Stimulated activated CD8-positive, alpha-beta memory T cell treated with anti-CD3 and anti-CD28 coated beads, Interleukin-7, amount 100 ng/mL, for 24 hours (primary cell): ENCODE results near the gene CLIP3.
"Not testable (repeated sequence)": the region's sequence is repeated elsewhere in the genome, so short reads cannot be mapped to it uniquely, and the experiment has no call there.

Experiments used
- DNase-seq: peaks from one replicate; pipeline ENCODE4 v3.0.0-alpha.2; 2020; ENCODE audit warnings: low read depth

The CLIP3 gene

DNA sequence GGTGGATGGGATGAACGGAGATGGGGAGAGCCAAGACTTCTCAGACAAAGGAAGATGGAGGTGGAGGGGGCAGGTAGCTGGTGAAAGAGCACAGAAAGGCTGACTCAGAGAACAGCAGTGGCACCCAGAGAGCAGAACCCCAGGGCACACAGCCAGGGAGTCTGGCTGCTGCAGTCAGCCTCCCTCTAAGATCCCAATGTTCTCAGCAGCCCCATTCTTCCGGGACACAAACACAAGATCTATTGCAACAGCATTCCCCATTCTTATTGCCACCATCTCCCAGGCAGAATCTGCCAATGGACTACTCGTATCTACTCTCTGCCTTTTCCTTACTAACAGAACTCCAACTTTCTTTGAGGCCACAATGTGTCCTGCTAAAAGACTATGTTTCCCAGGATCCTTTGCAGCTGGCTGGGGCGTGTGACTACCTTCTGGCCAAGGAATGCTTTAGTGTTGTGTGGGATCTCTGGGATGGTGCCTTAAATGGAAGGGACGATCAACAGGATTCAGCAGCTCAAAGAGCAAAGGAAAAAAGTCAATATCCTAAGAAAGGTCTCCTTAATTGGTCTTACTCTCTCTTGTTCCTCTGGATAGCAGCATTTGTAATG, 13.9 kb upstream of the CLIP3 start:
- no peak for DNase-seq

DNA sequence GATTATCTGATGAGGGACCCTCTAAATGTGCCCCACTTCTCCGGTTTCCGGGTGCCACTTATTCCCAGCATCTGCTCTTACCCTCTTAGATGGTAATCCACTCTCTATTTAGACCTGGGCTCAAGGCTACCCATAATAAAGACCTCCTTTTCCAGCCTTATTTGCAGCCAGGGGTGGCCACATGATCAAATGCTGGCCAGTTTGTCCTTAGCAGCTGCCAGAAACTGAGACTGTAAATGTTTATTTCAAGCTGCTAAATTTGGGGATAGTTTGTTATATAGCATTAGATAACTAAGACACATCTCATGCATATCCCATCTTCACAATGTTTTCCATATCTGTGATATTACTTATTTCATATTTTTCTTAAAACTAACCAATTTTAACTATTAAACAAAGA, 11.3 kb upstream of the CLIP3 start:
- no peak for DNase-seq

DNA sequence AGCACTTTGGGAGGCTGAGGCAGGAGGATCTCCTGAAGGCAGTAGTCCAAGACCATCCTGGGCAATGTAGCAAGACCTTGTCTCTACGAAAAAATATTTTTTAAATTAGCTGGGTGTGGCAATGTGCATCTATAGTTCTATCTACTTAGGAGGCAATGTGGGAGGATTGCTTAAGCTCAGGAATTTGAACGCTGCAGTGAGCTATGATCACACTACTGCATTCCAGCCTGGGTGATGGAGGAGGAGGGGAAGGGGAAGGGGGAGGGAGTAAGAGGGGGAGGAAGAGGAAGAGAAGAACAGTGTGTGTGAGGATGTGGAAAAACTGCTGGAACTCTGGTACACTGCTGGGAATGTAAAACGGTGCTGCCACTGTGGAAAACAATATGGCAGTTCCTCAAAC, 9.2 kb upstream of the CLIP3 start:
- no peak for DNase-seq

DNA sequence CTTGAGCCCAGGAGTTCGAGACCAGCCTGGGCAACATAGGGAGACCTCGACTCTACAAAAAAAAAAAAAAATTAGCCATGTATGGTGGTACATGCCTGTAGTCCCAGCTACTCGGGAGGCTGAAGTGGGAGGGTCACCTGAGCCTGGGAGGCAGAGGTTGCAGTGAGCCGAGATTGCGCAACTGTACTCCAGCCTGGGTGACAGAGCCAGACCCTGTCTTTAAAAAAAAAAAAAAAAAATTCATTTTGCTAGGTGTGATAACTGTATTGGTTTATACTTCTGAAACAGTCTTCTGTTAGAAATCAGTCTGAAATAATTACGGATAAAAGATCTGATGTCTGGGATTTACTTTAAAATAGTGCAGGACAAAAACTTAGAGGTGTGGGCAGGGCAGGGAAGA, 8.4 kb upstream of the CLIP3 start:
- not testable (repeated sequence) for DNase-seq

DNA sequence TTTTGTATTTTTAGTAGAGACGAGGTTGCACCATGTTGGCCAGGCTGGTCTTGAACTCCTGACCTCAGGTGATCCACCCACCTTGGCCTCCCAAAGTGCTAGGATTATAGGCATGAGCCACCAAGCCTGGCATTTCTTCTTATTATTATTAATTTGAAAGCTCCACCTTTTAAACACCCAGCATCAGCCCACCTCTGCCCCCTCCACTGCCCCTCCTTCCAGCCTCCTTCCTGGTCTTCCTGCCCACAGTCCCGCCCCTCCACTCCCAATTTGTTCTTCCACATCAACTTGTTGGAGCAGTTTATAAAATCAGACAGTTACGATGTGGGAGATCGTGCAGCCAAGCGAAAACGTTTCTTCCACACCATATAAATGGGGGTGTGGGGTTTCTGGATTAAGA, 7.8 kb upstream of the CLIP3 start:
- no peak for DNase-seq

DNA sequence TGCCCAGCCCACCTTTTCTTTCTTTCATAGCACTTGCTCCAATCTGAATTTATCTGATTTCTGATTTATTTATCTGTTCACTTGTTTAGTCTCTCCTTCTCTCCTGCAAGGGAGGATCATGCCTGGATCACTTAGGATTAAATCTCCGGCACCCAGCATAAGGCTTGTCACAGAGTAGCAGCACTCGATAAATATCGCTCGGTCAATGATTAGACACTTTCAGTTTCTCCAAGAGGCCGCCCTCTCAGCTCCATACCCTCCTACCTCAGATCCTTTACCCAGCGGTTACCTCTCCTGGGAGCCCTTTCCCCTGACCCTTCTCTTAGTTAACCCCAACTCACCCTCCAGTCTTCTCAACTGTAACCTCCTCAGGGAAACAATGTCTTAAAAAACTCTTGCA, 1.4 kb downstream of the CLIP3 start:
- DNase-seq, result no peak

DNA sequence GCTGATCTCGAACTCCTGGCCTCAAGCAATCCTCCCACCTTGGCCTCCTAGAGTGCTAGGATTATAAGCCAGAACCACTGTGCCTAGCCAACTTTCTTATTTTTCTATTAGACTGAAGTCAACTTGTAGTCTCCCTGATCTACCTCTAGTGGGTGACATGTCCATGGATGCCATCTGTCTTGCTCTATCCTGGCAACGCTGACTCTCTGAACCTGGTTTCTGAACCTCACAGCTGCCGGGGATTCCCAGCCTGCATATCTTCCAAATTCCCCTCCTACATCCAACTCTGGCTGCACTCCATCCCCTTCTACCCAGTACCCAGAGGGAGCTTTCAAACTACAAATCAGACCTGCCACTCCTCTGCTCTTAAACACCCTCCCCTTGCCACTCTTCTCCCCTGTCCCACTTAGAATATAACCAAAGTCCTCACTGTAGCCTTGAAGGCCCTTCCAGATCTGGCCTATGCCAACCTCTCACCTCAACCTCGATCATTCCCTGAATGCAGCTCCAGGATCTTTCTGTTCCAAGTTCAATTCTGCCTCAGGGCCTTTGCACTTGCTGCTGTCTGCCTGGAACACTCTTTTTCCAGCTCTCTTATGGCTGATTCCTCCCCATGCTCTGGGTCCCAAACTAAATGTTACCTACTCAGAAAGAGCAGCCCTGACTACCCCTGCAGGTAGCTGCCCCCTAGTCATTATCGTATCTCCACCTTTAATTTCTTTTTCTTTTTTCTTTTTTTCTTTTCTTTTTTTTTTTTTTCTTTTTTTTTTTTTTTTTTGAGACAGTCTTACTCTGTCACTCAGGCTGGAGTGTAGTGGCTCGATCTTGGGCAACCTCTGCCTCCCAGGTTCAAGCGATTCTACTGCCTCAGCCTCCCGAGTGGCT, 2.2 kb downstream of the CLIP3 start:
- no peak for DNase-seq

DNA sequence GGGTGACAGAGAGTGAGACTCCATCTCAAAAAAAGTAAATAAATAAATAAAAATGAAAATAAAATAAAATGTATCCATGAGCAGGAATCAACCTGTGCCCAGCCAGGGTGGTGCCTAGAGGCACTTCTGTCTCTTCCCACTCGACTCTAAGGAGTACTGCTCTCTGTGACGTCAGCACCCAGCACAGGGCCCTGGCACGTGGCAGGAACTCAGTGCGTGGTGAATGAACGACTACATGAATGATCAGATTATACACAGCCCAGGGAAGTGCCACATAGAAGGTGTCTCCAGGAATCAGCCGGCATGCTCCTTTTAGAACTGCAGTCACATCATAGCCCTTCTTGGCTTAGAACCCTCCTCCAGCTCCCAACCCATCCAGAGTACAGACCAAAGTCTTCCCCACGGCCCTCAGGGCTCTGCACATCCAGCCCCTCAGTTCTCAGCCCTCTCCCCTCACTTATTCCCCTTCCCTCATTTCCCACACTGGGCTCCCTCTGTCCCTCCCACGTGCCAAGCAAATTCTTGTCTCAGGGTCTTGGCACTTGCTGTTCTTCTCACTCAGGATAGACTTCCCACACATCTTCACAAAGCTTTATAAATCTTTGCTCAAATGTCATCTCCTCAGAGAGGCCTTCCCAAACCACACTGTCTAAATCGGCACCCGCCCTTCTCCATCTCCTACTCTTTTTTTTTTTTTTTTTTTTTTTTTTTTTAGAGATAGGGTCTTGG, 4.2 kb downstream of the CLIP3 start:
- no peak for DNase-seq

DNA sequence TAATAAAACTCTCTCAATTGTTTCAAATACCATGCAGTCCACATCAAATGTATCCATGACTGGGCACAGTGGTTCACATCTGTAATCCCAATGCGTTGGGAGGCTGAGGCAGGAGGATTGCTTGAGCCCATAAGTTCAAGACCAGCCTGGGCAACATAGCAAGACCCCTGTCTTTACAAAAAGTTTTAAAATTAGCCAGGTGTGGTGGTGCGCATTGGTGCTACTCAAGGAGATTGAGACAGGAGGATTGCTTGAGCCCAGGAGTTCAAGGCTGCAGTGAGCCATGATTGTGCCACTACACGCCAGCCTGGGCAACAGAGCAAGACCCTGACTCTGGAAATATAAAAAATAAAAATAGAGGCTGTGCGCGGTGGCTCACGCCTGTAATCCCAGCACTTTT, 5.0 kb downstream of the CLIP3 start:
- DNase-seq, result no peak

DNA sequence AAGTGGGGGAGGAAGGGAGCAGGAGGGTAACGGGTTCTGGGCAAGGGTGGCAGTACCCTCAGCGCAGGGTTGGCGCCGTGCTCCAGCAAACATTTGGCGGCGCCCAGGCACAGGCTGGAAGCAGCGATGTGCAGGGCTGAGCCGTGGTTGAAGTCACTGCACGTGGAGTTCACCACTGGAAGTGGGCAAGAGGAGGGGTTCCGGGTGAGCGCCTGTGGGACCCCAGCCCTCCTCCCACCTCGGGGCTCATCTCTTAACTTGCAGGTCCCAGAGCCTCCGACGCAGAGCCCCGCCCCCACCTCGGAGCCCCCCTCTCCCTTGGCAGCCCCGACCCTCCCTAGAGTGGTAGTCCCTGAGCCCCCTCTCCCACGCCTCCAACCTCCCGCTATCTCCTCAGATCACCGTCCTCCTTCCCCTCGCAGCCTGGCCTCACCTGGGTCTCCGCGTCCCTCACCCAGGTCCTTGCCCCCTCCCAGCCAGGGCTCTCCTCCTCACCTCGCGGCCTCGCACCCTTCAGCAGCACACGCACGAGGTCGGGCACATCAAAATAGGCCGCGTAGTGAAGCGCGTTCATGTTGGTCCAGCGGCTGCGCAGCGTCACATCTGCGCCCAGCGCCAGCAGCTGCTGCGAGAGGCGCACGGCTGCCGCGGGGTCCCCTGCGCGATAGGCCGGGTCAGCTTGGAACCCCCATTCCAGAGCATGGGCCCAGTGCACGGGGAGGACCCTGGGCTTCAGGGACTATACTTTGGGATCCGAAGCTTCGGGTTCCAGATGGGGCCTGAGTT, 6.4 kb downstream of the CLIP3 start:
- DNase-seq, result no peak

DNA sequence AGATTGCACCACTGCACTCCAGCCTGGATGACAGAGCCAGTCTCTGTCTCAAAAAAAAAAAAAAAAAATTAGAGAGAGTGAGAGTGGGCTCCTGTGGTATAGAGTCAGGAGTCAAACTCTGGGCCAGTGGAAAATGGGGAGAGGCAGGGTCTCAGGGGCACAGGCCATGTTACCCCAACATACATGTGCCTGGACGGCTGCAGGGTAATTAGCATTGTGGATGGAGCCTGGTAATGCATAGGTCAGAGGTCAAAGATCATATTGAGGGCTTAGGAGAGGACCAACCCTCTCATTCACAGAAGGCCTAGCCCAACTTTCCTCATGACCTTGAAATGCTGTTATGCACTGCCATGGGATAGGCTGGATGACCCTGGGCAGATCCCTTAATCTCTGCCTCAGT, 7.1 kb downstream of the CLIP3 start:
- no peak for DNase-seq

DNA sequence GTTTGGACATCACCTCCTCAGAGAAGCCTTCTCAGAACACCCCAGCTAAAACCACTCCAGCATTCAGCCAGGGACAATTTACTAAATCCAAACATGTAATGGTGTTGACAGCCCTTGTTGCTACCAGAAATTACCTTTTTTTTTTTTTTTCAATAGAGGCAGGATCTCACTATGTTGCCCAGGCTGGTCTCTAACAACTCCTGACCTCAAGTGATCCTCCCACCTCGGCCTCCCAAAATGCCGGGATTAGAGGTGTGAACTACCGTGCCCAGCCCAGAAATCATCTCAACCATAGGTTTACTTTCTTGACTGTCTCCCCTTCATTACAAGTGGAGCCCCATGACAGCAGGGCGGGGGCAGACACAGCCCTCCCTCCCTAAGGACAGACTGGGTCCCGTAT, 9.2 kb downstream of the CLIP3 start:
- DNase-seq, result no peak

DNA sequence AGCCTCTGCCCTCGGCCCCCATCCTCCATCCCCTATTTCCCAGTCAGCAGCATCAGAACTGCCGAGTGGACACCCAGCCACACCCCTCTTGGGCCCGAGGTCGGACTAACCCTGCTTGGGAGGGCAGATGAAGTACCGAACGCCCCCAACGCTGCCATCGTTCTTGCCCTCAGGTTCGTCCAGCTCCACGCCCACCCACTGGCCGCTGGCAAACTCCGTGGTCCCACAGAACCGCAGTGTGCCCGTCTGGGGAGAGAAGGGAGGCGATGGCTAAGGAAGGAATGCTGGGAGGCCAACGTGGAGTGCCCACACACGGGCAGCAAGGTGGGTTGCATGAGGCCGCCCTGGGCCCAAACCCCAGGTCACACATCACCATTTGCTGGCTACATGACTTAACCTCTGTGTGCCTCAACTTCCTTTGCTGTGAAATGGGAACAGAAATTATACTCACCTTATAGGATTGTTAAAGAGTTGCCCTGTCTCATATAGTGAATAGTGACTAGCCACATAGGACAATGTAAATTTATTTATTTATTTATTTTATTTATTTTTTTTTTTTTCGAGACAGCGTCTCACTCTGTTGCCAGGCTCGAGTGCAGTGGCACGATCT, 13.5 kb downstream of the CLIP3 start:
- DNase-seq, result no peak

DNA sequence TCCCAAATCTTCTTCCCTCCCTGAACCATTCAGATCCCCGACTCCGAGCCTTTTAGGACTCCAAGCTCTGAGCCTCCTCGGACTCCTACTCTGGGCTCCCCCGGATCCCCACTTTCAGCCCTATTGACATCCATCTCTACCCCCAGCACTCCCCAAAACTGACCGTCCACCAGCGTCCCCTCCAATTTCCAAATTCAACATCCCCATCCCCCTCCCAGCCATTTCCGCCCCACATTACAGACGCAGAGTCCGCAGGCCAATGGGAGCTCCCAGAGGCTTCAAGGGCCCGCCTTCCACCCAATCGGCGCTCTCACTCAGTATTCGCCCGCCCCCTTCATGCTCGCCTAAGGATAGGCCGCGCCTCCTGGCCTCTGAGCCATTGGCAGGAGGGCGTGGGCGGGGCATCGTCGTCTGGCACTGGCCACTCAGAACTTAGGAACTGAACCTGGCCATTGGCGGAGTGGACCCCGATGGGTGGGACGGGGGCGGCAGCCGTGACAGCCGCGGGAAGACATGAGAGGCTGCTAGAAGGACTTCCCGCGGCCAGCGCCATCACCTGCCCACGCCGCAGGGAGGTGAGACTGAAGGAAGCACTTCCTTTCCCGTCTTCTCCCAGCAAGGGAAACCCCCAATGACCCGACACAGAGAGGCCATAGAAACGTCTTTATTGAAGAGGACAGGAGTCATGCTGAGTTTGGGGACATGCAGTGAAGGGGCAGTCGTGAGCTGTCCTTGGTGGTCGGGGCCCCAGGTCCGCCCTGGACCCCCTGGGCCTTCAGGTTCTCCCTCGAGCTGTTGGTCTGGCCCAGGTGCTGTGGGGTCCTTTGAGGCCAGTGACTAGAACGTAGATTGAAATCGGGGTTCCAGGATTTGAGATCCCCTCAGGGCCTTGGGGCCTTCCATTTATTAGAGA, 18.4 kb downstream of the CLIP3 start, which contains the start of gene ALKBH6:
TSS of gene ALKBH6 (minus strand) at position 202 of the 913 bp plus-strand sequence. CDS start 816 bp downstream, outside the sequence.
- DNase-seq, result peak; percentile 99

DNA sequence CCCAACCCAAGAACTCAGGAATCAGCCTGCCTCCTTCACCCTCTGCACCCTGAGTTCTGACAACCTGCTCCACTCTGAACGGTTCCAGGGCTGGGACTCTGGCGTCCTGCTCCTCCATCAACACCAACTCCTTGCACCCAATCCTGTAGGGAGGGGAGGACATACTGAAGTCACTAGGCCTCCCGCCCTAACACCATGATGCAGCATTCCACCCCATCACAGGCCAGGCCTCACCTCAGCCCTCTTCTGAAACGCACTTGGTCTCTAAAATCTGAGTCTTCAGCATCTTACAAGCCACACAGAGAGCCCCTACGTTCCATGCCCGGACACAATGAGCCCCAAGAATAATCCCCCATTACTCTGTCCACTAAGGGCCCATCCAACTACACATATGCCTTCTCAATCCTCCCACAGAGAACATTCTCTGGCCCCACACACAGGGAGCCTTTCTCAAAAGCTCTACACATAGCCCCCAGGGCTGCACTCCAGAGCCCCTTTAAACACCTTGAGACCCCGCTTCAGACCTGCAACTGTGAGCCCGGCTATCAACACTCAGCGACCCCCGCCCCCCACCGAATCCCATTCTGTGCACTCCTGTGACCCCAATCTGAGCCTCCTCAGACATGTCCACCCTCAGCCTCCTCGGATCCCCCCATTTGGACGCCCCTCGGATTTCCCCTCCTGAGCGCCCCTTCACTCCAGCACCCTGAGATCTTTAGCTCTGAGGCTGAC, 19.2 kb downstream of the CLIP3 start:
- DNase-seq, result no peak

DNA sequence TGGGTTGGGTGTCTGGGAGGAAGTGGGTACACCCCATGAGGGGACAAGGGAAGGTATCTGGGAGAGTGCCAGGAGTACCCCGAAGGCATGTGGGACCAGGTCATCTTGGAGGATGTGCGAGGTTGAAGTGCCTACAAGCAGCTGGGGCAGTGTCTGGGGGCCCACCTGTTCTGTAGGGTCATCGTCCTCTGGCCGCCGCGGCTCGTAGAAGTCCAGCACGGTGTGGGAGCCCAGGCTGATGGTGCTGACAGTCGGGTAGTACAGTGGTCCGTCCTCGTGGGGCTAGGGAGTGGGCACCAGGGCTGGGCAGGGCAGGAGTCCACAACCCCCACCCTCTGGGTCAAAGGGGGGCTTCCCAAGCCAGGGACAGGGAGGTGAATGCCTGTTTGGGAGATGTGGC, 22.3 kb downstream of the CLIP3 start:
- DNase-seq, result no peak

DNA sequence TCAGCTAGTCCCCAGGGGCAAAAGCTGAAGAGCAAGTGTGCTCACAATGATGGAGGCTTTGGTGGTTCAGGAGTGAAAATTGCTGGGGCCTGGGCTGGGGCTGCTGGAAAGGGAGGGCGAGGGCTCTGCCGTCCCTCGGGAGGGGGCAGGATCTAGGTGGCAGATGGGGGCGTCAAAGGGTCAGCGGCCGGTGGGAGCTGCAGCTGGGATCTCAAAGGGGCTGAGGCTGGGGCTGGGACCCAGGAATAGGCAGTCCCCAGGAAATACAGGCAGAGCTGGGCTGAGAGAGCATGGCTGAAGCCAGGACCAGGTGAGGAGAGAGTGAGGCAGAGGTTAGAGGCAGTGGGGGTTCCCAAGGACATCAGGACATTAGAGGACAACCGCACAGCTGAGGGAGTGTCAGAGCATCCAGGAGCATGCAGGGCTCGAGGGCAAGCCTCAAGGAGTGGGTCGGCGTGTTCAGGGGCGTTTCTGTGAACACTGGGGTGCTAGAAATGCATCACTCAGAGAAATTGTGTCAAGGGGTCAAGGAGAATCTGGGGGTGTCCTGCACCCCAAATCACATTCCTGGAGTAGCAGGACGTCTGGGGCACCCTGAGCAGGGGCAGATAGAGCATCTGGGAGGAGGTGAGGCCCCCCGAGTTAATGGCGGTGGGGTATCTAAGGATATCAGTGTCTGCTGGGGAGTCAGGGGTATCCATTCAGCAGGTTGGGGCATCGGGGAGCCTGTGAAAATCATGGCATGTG, 22.9 kb downstream of the CLIP3 start:
- DNase-seq, result no peak

DNA sequence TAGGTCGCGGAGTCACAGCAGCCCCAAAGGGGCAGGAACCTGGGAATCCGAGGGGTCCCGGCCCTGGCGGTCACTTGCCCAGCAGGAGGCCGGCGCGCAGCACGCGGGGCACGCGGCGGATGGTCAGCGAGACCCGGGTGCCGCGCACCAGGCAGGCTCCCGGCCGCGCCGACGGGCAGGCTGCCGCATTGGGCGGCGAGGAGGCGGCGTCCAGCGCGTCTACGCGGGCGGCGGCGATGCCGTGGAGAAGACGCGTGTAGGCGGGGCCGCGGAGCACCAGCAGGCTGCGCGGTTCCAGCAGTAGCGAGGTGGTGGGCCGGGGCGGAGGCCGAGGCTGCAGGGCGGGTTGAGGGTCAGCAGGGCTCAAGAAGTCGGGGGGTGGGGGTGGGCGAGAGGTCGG, 23.5 kb downstream of the CLIP3 start:
- DNase-seq, result no peak

DNA sequence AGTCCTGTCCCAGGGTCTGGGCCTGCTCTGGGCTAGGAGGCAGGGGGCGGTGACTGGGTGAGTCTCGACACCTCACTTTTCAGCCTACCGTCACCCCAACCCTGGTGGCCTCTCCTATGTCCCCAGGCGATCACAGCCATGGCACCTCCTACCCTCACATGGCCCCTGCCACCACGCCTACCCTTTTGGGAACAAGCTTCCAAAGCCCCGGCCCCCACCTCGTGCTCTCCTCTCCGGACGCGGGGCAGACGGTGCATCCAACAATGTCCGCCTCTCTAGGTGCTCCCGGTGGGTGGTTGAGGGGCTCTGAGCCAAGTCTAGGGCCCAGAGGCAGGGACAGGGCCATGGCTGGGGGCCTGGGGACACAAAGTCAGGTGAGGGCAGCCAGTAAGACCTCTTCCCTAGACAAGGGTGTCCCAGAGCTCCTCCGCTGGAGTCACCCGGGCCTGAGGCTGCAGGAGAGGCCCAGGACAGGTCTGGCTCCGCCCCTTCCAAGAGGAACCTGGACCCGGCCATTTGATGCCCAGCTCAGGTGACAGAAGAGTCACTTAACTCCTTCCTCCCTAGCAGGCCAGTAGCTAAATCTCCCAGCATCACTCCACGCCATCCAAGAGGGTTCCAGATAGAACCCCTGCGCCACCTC, 24.2 kb downstream of the CLIP3 start, which contains the start of gene SYNE4:
TSS of gene SYNE4 (minus strand) at position 478 of the 643 bp plus-strand sequence. CDS start at position 346, 132 bp downstream.
- no peak for DNase-seq
